Panc1 (cell line): Measurements from ENCODE around the gene KRT222.

Source experiments
- CTCF ChIP-seq: fragments of 450-650 bp; IDR thresholded peaks from 2 replicates; pipeline ENCODE4 v1.5.1; 2017; ENCODE audit warnings: mild to moderate bottlenecking
- POLR2AphosphoS5 ChIP-seq: IDR thresholded peaks from 2 replicates; pipeline ENCODE4 v1.6.1; 2012; ENCODE audit warnings: mild to moderate bottlenecking, low read depth, low read length, moderate library complexity
- REST ChIP-seq, 2 experiments: IDR thresholded peaks; 2 replicates each; pipeline ENCODE4 v1.6.1; 2011 to 2012; ENCODE audit warnings: low read depth in 2 of 2, control low read depth in 1 of 2, low read length in 1 of 2, mild to moderate bottlenecking in 1 of 2, moderate library complexity in 1 of 2; ENCODE audit not compliant: insufficient read depth in 1 of 2
- SIN3A ChIP-seq: IDR thresholded peaks from 2 replicates; pipeline ENCODE4 v1.6.1; 2012; ENCODE audit warnings: low read depth, mild to moderate bottlenecking, low read length, moderate library complexity, borderline replicate concordance; ENCODE audit not compliant: insufficient read depth
- TCF7L2 ChIP-seq: IDR thresholded peaks from 2 replicates; pipeline ENCODE4 v1.6.1; 2011; ENCODE audit warnings: mild to moderate bottlenecking, low read depth, low read length, inconsistent platforms

- TF ChIP-seq CTCF (no peak), POLR2AphosphoS5 (no peak), SIN3A (no peak), REST (IDR thresholded peaks at IDR 0.05; ENCODE audit: insufficient read depth in 1 of 2, low read depth in 2 of 2, low read length in 1 of 2) (no peak), TCF7L2 (no peak)
Measured at GRCh38 chr17:40632216-40632615, 32.8 kb downstream of the KRT222 start.
